Fibroblast of skin of right biceps (primary cell): ENCODE results near the gene PHF11.
"Not testable (repeated sequence)": the region's sequence is repeated elsewhere in the genome, so short reads cannot be mapped to it uniquely, and the experiment has no call there.

Experiments used
- DNase-seq: peaks from one replicate; pipeline ENCODE4 v3.0.0-alpha.2; 2013

The PHF11 gene

GRCh38 chr13:49550942-49551644 lies 55.3 kb downstream of the PHF11 start:
- no peak for DNase-seq

GRCh38 chr13:49553888-49554287 lies 58.1 kb downstream of the PHF11 start:
- no peak for DNase-seq

DNA sequence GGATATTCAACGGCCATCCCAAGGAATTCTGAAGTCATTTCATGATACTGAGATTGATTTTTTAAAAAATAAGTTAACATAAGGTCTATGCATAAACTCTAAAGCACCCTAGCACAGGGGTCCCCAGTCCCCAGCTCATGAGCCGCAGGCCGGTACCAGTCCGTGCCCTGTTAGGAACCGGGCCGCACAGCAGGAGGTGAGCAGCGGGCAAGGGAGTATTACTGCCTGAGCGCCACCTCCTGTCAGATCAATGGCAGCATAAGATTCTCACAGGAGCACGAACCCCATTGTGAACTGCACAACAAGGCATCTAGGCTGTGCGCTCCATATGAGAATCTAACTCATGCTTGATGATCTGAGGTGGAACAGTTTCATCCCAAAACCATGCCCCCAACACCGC lies 58.6 kb downstream of the PHF11 start:
- DNase-seq, result no peak

GRCh38 chr13:49559006-49559405 lies 63.3 kb downstream of the PHF11 start:
- DNase-seq, result no peak

- no peak for DNase-seq
Measured at GRCh38 chr13:49560270-49561061, 64.7 kb downstream of the PHF11 start.

GRCh38 chr13:49561062-49561410 lies 65.3 kb downstream of the PHF11 start:
- DNase-seq, result no peak

- DNase-seq, result no peak
Measured at GRCh38 chr13:49563516-49563915, 67.8 kb downstream of the PHF11 start.

GRCh38 chr13:49565461-49565860 lies 69.7 kb downstream of the PHF11 start:
- not testable (repeated sequence) for DNase-seq

DNA sequence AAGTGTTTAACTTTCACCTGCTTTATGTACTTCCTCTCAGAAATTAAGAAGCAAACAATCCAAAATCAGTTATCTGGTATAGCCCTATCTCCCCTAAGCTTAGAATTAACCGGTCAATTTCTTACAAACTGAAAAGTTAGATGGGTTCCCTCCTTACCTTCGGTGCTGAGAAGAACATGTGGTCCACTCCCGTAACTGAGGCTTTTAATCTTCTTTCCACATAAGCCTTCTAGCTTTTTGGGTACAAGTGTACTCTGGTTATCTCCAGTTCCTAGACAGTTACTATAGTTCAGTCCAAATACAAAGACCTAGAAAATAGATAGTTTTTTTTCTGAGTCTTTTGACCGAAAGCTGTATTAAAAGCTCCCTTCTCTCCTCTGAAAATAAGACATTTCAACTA lies 70.7 kb downstream of the PHF11 start:
- no peak for DNase-seq

DNA sequence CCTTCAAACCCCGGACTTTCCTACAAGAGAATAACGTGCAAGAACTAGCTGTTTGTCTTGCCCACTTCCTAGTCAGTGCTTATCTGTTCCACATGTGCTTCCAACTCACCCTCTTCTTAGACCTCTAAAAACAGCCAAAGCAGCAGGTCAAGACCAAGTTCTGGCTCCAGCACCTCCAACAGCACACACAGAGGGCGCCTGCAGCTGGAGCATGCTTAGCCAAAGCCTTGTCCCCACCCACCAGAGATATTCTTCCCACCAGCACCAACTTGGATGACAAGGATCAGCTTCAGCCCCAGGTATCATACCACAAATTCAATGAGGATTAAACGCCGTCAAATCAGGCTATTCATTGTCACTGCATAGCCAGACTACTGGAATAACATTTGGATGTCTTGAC lies 71.7 kb downstream of the PHF11 start:
- no peak for DNase-seq

DNA sequence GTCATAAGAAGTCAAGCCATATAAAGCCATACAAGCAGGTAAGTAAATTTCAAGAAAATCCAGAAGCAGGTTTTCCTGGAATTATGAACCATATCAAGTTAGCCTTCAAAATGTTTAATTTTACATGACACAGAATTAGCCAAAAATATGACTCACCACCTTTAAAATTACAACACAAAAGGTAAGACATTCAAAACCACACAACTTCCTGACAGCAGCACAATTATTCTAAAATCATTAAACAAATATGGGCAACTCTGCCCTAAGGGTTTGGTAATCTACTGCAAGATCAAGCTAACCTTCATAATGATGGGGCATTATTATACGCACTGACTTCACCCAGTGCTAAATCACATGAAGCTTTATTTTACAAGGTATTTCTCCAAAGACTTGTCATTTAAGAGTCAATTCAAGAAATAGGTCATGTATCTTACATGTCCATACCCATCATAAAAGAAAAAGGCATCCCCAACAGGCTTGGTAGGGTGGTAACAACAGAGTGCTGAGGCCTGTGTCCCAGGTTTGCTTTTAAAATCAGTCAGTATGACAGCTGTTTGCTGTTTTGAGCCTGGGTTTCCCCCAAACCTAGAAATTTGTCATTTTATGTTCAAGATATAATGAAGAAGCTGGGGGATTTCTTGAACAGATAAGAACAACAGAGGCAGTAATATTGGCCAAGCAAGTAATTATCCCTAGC lies 74.4 kb downstream of the PHF11 start:
- no peak for DNase-seq

DNA sequence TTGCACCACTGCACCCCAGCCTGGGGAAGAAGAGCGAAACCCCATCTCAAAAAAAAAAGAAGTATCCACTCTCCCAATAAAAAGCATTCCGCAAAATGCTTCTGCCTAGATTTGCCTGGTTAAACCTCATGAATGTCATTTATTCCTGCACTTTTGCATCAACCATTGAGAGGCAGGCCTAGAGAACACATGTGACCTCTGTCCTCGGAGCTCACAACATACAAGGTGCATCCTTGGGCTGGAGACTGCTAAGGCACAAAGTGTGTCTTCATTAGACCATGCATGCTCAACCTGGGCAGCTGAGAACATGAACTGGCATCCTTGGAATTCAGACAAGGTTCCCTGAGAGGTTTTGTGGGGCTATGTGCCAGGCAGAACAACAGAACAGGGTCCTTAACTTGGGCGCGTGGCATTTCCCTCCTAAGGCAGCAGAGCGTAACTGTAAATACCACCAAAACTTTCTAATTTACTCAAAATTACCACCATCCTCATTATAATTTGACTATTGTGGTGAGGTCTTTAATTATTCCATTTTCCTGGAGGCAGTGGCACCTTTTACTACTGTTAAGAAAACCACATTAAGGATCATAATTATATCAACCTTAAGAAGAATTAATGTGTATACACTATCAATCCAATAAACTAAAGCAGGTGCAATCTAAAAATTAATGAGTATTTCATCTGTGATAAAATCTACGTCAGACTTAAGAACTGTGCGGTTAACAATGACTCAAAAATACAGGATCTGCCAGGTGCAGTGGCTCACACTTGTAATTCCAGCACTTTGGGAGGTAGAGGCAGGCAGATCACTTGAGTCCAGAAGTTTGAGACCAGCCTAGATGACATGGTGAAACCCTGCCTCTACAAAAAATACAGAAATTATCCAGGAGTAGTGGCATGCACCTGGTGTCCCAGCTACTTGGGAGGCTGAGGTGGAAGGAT lies 75.8 kb downstream of the PHF11 start:
- no peak for DNase-seq
